HG02623 (cell line): ENCODE measurements around the gene GTF3C1.
A peak's percentile ranks its signal among the peaks of the same experiment; 100 is the strongest.
"Not testable (repeated sequence)": the region's sequence is repeated elsewhere in the genome, so short reads cannot be mapped to it uniquely, and the experiment has no call there.

Experiments used
- ATAC-seq: cut with Tn5 transposase; IDR thresholded peaks from one replicate; pipeline ENCODE4 v1.9.1; 2021; ENCODE audit warnings: moderate library complexity; ENCODE audit not compliant: unreplicated experiment

GTF3C1 gene

GRCh38 chr16:27549746-27550581 is at the start of gene GTF3C1, which contains the start of gene KATNIP:
Gene GTF3C1 (minus strand): TSS chr16:27549913. CDS start chr16:27549890, 23 bp downstream.
Gene KATNIP (plus strand): TSS chr16:27550144. CDS start chr16:27550171, 27 bp downstream.
- peak; percentile 97 for ATAC-seq

GRCh38 chr16:27598931-27599565 is 49.3 kb upstream of the GTF3C1 start:
- no peak for ATAC-seq

- no peak for ATAC-seq
These were observed 48.5 kb upstream of the GTF3C1 start for GRCh38 chr16:27598220-27598619.

GRCh38 chr16:27597361-27597760 is 47.6 kb upstream of the GTF3C1 start:
- no peak for ATAC-seq

- no peak for ATAC-seq
These were observed 46.7 kb upstream of the GTF3C1 start for GRCh38 chr16:27596411-27596810.

GRCh38 chr16:27595993-27596392 is 46.3 kb upstream of the GTF3C1 start:
- no peak for ATAC-seq

GRCh38 chr16:27595475-27595874 is 45.8 kb upstream of the GTF3C1 start:
- ATAC-seq, result no peak

GRCh38 chr16:27591837-27592236 is 42.1 kb upstream of the GTF3C1 start:
- no peak for ATAC-seq

GRCh38 chr16:27588057-27588456 is 38.3 kb upstream of the GTF3C1 start:
- ATAC-seq, result no peak

GRCh38 chr16:27586711-27587110 is 37.0 kb upstream of the GTF3C1 start:
- no peak for ATAC-seq

GRCh38 chr16:27585200-27585599 is 35.5 kb upstream of the GTF3C1 start:
- no peak for ATAC-seq

- ATAC-seq, result no peak
These were observed 33.9 kb upstream of the GTF3C1 start for GRCh38 chr16:27583634-27584033.

GRCh38 chr16:27582883-27583282 is 33.2 kb upstream of the GTF3C1 start:
- ATAC-seq, result no peak

GRCh38 chr16:27579087-27579980 is 29.6 kb upstream of the GTF3C1 start:
- ATAC-seq, result no peak

- ATAC-seq, result no peak
These were observed 27.0 kb upstream of the GTF3C1 start for GRCh38 chr16:27576729-27577128.

GRCh38 chr16:27572711-27573110 is 23.0 kb upstream of the GTF3C1 start:
- ATAC-seq, result no peak

- ATAC-seq, result no peak
These were observed 22.0 kb upstream of the GTF3C1 start for GRCh38 chr16:27571433-27572326.

- not testable (repeated sequence) for ATAC-seq
These were observed 21.3 kb upstream of the GTF3C1 start for GRCh38 chr16:27570986-27571385.

- ATAC-seq, result no peak
These were observed 18.4 kb upstream of the GTF3C1 start for GRCh38 chr16:27568077-27568476.

GRCh38 chr16:27566417-27566816 is 16.7 kb upstream of the GTF3C1 start:
- no peak for ATAC-seq
